Measurements from ENCODE around the gene ASIC2.

ASIC2 gene

DNA sequence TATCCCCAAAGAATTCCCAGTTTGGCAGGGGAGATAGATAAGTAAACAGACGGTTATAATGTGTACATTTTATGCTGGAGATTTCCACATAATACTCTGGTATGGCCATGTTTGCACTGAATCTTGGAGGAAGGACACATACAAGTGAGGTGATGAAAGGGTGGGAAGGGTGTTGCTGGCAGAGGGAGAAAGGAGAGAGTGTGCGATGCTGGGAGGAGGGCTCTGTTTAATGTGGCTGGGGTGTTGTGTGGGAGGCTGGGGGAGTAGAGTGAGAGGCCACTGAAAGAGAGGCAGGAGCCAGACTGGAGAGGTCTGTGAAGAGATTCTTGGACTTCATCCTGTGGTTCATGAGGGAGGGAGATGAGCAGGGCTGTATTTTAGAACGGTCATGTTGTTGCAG lies 213.9 kb downstream of the ASIC2 start:
- no peak for DNase-seq

DNA sequence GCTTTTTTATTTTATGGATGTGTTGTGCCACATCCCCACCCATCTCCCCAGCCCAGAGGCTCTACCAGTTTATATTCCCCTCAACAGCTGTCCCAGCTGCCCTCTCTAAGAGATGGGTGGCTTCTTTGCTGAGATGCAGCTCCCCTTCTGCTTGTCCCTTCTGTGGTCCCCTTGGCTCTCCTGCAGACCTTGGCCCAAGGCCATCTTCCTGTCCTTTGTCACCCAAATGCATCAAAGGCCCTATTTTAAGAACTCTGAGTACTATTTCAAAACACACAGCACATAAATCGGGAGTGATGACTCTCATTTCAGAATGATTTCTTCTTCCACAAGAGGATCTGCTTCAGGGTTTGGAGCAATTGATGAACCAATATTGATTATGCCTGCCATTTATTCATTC lies 216.1 kb downstream of the ASIC2 start:
- DNase-seq, result no peak

DNA sequence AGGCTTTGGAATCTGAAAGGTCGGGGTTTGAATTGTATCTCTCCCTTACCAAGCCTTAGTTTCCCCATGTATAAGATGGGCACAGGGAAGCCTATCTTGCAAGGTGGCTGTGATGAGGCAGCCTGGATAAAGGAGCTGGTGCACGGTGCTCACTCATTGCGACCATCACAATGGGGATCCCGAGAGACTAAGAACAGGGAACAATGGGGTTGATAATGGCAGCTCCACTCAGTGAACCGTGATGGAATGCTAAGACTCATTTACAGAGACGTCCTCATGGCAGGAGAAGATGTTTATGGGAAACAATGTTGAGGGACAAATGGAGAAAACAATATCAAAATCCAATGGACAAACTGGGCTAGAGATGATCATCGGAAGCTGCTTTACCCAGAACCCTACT lies 219.7 kb downstream of the ASIC2 start:
- DNase-seq, result no peak

DNA sequence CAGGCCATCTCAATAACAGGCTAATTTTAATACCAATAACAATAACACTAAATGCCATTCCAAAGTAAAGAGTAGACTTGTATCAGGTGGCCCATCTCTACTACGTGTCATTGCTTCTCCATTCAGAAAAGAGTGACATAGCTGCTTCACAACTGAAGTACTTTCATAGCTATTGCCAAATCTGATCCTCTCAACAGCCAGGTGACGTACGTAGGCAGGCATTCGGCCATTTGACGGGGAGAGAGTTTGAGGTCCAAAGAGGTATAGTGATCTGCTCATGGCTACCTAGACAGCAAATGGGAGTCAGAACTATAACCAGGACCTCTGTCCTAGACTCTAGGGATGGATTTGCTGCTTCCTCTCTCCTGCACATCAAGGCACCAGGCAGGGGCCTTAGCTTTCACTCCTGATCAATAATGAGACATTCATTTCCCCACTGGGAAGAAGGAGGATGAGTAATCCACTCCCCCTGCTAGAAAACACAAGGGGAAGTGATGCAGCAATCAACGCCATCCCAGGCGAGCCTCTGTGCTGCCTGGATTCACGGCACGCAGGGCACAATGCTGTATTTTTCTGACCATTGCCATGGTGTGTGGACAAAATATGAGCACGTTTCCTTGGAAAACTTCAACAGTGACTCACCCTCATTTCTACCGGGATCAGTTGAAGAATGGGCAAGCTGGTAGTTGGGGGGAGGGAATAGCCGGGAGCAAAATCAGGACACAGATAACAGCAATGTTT lies 220.5 kb downstream of the ASIC2 start:
- no peak for DNase-seq

DNA sequence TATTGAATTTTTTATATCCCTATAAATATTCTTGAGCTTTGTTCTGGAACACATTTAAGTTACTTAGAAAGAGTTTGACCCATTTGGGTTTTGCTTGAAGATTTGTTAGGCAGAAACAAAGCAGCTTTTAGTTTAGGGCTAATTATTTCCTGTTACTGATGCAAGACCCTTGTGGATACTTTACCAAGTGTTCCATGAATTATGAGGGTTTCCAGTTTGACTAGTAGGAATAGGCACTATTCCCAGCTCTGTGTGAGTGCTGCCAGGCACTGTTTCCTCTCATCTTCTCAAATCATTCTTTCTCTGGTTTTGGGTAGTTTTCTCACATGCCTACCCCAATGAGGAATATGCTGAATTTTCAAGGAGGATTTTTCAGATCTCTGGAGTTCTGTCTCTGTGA lies 221.4 kb downstream of the ASIC2 start:
- DNase-seq, result no peak

DNA sequence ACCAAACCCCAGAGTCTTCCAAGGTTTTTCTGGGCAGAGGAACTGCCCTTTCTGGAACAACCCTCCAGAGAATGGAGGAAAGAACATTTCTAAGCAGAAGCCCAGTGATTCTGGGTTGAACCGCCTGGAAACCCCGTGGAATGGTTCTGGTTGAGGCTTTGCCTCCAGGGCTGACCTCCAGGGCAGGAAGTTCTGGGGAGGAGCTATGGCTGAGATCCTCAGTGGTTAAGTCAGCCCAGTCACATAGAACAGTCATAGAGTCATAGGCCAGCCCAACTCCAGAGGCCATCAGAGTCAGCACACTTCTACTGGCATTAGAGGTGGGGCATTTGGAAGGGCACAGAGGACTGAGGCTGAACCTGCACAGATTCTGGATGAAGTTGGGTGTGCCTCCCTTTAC lies 235.5 kb downstream of the ASIC2 start:
- no peak for DNase-seq

DNA sequence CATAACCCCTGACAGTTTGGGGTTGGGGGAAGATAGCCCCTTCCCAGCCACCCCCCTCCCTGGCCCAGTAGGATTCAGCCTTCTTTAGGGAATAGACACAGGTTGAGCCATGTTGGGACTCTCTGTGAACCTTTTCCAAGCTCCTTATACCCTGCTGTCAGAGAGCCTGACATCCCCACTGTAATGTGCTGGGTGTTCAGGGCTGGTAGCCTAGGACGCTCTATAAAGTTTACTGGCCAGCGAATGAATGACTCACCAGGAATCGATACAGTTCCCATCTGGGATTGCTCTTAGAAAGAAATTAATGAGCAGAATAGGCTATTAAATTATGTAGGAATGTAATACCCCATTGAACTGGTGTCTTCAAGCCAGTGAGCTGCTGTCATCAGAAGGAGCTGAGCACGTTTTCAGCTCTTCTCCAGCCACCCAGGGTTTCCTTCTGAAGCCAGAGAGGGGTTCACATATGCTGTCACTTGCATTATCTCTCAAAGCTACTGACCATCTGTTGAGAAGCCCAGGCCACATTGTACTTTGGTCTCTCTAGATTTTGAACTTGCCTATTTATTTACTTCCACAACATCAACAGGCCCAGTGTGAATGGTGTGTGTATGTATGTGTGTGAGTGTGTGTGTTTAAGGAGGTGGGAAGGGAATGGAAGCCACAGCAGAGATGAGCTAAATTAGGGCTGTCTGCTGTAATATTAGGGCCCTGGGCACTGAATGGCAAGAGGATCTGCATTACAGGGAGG lies 236.5 kb downstream of the ASIC2 start:
- no peak for DNase-seq

DNA sequence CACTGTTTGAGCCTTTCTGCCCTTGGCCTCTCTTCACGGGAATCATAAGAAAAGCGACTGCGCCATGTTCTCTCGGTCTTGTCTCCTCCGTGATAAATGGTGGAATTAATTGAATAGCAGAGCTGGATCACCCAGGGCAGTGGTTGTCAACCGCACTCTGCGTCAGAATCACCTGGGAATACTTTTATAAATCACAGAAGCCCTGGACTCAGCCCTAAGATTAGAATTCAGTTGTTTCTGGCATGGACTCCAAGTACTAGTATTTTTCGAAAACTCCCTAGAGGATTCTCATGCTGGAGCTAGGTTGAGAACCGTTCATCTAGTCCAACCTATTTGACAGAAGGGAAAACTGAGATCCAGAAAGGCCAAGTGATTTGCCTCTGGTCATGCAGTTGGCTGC lies 237.3 kb downstream of the ASIC2 start:
- DNase-seq, result no peak

DNA sequence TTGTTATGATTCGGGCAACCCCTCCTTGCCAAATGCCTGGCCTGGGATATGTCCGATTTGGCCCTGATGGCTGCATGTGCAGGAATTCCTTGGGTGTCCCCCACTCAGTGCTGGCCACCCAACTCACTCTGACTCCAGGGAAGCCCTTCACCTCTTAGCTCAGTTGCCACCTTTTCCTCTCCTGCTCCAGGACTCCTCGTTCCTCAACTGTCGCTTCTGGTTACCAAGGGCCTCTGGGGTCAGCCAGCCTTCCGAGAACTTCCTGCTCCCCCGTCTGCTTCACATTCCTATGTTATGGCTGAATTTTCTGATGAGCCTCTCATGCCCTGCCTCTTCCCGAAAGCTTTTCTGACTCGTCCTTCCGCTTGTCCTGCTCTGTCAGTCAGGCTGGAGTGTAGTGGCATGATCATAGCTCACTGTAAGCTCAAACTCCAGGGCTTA lies 237.9 kb downstream of the ASIC2 start:
- no peak for DNase-seq

DNA sequence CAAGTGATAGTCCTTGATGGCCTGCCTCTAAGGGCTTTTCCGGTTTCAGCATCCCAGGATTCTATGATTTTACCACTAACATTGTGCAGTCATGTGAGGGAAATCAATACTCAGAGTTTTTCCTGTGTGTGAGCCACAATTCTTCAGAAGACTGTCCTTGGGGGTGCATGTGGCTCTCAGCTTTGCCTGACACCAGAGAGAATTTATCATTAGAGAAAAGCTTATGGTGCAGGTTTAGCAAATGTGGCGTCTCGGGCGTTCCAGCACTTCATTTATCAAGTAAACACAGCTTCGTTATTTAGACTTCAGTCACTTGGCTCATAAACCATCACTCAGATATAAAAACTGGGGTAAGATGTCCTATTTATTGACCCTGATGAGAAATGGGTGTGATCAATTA lies 238.7 kb downstream of the ASIC2 start:
- no peak for DNase-seq

DNA sequence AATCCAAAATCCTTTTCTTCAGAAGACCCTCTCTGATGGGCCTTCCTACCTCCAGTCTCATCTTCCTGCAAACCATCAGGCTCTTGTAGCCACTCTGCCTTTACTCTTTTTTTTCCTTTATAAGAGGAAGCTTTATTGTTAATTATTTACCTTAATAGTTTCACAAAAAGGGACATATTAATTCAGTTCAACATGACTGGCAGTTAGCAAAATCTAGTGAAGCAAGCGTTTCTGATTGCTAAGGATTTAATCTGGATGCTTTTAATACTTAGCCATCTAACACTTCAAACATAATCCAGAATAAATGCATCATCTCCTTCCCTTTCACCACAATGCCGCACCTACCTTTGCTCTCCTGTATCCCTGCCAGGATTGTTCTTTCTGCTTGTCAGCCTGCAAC lies 239.4 kb downstream of the ASIC2 start:
- DNase-seq, result no peak

DNA sequence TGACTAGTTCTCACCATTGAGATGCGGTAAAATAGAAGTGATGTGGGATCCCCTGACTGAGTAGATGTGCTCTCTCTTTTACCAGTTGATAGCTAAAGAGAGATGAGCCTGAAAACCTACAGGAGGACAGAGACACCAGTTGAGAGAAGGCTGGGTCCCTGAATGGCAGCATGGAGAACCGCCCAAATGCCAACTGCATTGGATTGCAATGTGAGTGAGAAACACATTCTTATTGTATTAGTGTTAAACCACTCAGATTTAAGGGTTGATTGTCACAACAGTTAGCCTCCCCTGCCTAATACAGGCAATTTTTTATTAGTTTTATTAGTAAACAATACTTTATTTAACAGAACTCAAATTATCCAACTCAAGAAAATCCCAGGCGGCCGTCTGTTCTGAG lies 240.2 kb downstream of the ASIC2 start:
- DNase-seq, result no peak

DNA sequence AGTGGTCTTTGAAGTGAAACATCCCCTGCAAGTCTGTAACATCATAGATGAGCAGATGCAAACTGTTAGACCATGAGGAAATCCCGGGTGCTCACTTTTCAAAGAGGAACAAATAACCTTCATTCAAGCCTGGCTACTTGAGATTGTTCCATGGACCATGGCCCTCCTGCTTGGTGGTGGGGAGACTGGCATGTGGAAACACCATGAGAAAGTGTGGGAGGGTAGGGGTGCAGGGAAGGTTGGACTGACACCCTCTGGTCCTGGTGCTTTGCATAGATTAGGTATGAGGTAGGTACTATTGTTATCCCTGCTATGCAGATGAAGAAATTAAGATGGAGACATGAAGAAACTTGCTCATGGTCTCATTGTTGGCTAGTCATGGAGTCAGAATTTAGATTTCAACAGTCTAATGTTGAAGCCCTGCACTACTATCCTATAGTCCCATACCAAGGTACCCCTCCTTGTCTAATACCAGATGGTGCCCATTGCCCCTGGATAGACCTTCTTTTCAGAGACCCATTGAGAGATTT lies 242.4 kb downstream of the ASIC2 start:
- DNase-seq, result no peak

DNA sequence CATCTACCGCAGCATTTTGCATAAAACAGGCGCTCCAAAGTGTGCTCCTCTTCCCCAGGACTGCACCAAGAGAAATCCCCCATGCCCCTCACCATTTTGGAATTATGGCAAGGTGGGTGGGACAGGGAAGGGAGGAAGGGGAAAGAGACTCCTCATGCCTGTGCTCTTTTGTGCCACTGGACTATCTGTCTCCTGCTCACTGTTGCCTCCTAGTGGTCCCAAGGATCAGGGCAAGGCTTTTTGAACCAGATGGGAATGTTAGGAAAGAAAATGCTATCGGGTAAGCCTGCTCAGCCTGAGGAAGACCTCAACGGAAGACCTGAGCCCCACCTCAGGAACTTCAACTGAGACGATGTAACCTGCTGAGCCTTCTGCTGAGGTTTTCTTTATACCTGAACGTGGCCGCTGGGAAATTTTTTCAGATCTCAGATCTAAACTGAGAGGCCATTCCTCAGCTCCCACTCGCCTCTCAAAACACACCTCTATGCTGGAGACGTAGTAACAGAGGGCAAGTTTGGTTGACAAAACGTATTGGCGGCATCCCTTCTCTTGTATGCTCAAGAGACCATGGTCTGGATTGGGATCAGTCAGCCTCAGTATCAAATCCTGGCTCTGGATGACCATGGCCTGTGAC lies 243.2 kb downstream of the ASIC2 start:
- DNase-seq, result peak in 4 of 56 donors; percentile 1 to 20 (median 5)

DNA sequence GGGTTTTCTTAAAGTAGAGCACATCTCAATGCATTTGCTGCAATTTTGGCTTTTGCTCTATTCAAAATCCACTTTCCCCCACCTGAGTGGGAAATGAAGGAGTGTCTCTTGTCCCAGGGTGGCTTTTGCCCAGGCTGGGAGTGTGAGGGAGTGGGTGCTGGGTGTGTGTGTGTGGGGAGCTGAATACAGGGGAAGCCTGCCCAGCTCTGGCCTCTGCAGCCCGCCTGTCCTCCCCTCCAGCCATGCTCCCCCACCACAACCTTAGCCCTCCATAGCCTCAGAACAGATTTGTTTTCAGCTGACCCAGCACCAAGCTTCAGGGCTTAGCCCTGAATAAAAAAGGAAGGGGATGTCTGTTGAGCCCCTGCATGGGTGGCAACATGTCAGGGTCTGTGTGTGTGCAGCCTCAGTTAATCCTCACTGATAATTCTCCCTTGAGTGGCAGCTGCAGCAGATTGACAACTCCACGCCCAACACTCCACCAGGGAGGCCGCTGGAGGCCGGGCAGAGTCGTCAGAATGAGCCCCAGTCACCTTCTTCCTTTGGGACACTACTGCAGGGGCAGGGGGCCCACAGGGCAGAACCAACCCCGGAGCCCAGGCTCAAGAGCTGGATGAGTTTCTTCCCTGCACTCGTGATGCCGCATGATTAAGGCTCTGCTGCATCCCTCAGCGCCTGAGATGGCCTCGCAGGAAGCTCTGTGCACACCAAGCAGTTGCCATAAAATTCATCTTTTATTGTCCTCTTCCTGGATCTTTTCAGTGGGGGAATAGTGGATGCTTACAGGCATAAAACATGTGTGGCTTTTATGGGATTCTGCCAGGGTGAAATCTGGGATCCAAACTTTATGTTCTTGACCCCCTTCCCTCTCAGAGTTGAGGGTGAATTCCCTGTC lies 246.5 kb downstream of the ASIC2 start:
- DNase-seq, result no peak

DNA sequence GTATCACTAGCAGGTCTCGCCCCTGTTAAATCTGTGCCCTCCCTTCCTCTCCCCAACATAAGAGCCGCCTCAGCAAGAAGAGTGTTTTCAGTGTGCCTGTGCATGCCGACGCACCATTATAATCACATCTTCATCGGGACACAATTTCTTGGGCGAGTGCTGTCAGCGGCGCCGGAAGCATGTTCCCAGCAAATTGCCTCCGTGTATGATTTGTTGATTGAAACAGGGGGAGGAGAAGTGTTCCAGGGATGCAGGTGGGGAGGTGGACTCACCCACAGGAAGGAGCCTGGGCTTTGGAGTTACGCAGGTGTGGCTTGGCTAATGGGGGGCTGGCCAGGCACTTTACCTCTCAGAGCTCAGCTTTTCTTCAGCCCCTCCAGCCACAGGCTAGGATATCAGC lies 247.9 kb downstream of the ASIC2 start:
- no peak for DNase-seq

DNA sequence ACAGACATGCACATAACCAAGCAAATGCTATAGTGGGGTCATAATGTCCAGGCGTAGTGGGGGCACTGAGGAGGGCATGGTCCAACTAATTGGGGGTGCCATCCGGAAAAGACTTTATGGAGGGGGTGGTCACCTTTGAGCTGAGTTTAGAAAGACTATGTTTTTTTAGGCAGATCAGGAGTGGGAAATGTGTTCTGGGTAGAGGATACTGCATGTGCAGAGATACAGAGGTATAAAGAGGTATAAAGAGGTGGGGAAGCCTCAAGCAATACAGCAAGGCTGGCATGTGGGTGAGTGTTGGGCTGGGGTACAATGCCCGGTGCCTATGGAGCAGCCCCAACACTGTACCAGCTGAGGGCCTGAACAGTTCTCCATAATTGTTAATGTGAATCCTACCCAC lies 248.3 kb downstream of the ASIC2 start:
- no peak for DNase-seq

DNA sequence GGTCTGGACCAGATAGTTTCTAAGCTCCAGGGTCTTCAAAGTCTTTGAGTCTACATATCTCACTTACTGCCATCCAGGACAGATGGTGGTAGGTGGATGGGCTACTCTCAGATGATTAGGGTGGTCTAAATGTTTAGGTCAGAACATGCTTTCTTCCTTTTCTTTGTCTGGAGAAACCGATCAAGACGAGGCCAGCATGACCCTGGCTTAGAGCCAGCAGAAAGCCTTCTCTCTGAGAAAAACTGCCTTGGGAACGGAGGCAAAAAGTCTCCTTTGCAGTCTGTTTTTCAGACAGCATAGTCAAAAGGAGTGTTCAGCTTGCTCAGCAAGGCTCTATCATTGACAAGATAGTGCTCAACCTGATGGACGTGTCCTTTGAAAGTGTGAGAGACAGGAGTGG lies 252.6 kb downstream of the ASIC2 start:
- DNase-seq, result no peak

DNA sequence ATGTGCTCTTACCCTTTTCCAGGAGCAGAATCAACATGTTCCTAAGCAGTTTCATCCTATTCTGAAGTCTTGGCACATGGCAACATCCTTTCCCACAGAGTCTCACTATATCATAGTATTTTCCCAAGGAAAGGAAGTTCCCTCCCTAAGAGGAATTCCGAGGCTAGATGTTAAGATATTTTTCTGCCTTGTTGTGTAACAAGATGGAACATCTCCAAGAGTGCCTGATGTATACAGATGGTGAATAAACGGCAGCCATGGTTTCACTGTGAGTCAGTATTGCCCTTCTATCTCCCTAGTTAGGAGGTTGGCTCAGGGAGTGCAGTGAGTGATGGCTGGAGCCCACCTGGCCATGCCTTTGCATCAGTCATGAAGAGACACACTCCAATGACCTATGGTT lies 253.2 kb downstream of the ASIC2 start:
- DNase-seq, result no peak

DNA sequence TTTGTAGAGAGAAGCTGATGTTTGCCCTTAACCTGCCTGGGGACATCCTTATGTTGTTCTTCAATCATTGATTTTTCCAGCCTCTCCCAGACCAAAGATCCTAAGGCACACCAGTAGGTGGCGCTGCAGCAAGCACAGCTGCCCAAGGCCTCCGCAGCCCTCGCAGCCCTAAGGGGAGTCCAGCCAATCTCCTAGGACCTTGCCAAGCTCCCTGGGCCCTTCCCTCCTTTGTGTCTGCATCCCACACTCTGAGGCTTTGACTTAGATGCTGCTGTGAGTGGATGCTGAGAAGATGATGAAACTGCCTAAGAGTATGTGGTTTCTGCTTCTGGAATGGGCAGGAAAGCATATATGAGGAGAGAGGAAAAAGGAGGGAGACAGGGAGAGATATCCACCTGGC lies 254.4 kb downstream of the ASIC2 start:
- peak in 19 of 56 donors; percentile 4 to 39 (median 14) for DNase-seq

DNA sequence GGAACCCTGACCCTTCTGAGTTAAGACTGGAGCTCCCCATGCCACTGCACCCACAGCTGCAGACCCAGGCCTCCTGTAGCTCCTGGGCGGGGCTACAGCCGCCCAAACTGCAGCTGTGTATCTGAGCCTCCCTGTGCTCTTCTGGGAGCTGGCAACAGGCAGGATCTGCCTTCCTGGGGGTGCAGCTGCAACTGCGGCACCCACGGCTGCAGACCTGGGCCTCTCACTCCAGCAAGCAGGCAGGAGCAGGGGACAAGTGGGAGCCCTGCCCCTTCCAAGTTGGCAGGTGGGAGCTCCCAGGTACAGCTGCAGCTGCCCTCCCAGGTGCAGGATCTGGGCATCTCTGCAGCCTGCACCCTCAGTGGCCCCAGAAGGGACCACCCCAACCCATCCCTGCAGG lies 259.9 kb downstream of the ASIC2 start:
- DNase-seq, result no peak

All from amygdala (tissue), 56 donors.